HCT116 (cell line): ENCODE results near the gene CERT1.

Experiments used
- CEBPB ChIP-seq: IDR thresholded peaks from 2 replicates; pipeline ENCODE4 v1.6.1; 2012; ENCODE audit warnings: low read depth
- CTCF ChIP-seq, 3 experiments: fragments of 200-600 bp in 1 of 3; sonication (generic) in 1 of 3; IDR thresholded peaks in 2 of 3; conservative IDR thresholded peaks in 1 of 3; 2 replicates each; pipeline ENCODE4 v1.5.1; 2012 to 2017; ENCODE audit warnings: low read depth in 2 of 3, low read length in 2 of 3, antibody characterized with exemption in 1 of 3, borderline replicate concordance in 1 of 3, control low read depth in 1 of 3, mild to moderate bottlenecking in 1 of 3, mixed read lengths in 1 of 3, mixed run types in 1 of 3, moderate library complexity in 1 of 3; ENCODE audit not compliant: insufficient read depth in 1 of 3
- EGR1 ChIP-seq: IDR thresholded peaks from 2 replicates; pipeline ENCODE4 v1.6.1; 2012; ENCODE audit warnings: low read depth
- ELF1 ChIP-seq: IDR thresholded peaks from 2 replicates; pipeline ENCODE4 v1.6.1; 2012; ENCODE audit warnings: low read depth, borderline replicate concordance
- JUND ChIP-seq: IDR thresholded peaks from 2 replicates; pipeline ENCODE4 v1.6.1; 2012
- MAX ChIP-seq: IDR thresholded peaks from 2 replicates; pipeline ENCODE4 v1.6.1; 2012
- POLR2A ChIP-seq: IDR thresholded peaks from 2 replicates; pipeline ENCODE4 v1.7.0; 2011; ENCODE audit warnings: borderline replicate concordance; ENCODE audit not compliant: insufficient read depth, insufficient read length; ENCODE audit errors: extremely low read depth
- POLR2AphosphoS5 ChIP-seq: IDR thresholded peaks from 2 replicates; pipeline ENCODE4 v1.6.1; 2011; ENCODE audit warnings: mild to moderate bottlenecking, low read depth, low read length, moderate library complexity
- REST ChIP-seq: IDR thresholded peaks from 2 replicates; pipeline ENCODE4 v1.6.1; 2012; ENCODE audit warnings: low read depth

- no peak for TF ChIP-seq CEBPB
- TF ChIP-seq EGR1: no peak
- no peak for TF ChIP-seq JUND
- no peak for TF ChIP-seq MAX
- no peak for TF ChIP-seq POLR2AphosphoS5
- TF ChIP-seq ELF1: no peak
- no peak for TF ChIP-seq CTCF (IDR thresholded peaks at IDR 0.05 in 2 of 3, conservative IDR thresholded peaks at IDR 0.05 in 1 of 3; ENCODE audit: borderline replicate concordance in 1 of 3, insufficient read depth in 1 of 3, low read depth in 2 of 3, low read length in 2 of 3)
- TF ChIP-seq REST: no peak
- no peak for TF ChIP-seq POLR2A
These were observed 123.6 kb downstream of the CERT1 start for GRCh38 chr5:75387806-75388205.
